Hematopoietic multipotent progenitor cell (in vitro differentiated cells): Measurements from ENCODE around the gene RNF167. TPM values are rescaled to one million over a fixed set of nuclear protein-coding genes. Genes with fewer than 3 reads are reported as not detected.

ENCODE experiments used
- DNase-seq, 3 donors: peaks; one replicate each; pipeline ENCODE4 v3.0.0-alpha.2; 2011 to 2015; ENCODE audit warnings: low read depth in 2 of 3, low spot score in 2 of 3
- total RNA-seq: library from RNA; depleted of rRNA; stranded (reverse); fragments of >200 nt; gene quantifications from one replicate; pipeline ENCODE4 v1.2.3, GENCODE V29; 2012

The RNF167 gene
- total RNA-seq, 1 donor: 27.5 TPM

- no peak for DNase-seq
Observed at GRCh38 chr17:4950075-4950745, 10.1 kb downstream of the RNF167 start.

GRCh38 chr17:4950746-4951204 is 10.7 kb downstream of the RNF167 start, which contains the start of gene ENO3:
TSS of gene ENO3 (plus strand) at chr17:4951119. CDS start at chr17:4951830, 711 bp downstream.
- DNase-seq: no peak

- DNase-seq: no peak
Observed at GRCh38 chr17:4951486-4951885, 11.4 kb downstream of the RNF167 start.

GRCh38 chr17:4953451-4953961 is 13.4 kb downstream of the RNF167 start:
- no peak for DNase-seq

- DNase-seq: no peak
Observed at GRCh38 chr17:4955091-4955490, 15.0 kb downstream of the RNF167 start.

- DNase-seq: peak in 1 of 3 donors; percentile 65
Observed at GRCh38 chr17:4956493-4957061, 16.5 kb downstream of the RNF167 start.

GRCh38 chr17:4958102-4958501 is 18.0 kb downstream of the RNF167 start:
- DNase-seq: no peak

- no peak for DNase-seq
Observed at GRCh38 chr17:4959261-4959965, 19.3 kb downstream of the RNF167 start.

- no peak for DNase-seq
Observed at GRCh38 chr17:4960279-4960922, 20.3 kb downstream of the RNF167 start.

GRCh38 chr17:4965311-4965986 is 25.4 kb downstream of the RNF167 start:
- DNase-seq: no peak

GRCh38 chr17:4966844-4967538 is 26.9 kb downstream of the RNF167 start:
- peak in 2 of 3 donors; percentile 99 to 100 for DNase-seq

GRCh38 chr17:4967539-4968485 is 27.7 kb downstream of the RNF167 start, which contains the start of gene SPAG7:
TSS of gene SPAG7 (minus strand) at chr17:4967817. CDS start at chr17:4967804, 13 bp downstream.
- peak; percentile 95 to 98 (median 97) for DNase-seq

- DNase-seq: no peak
Observed at GRCh38 chr17:4968486-4969046, 28.5 kb downstream of the RNF167 start.

GRCh38 chr17:4969047-4969550 is 29.0 kb downstream of the RNF167 start:
- no peak for DNase-seq

- no peak for DNase-seq
Observed at GRCh38 chr17:4969551-4970173, 29.6 kb downstream of the RNF167 start.

GRCh38 chr17:4970273-4970672 is 30.2 kb downstream of the RNF167 start:
- no peak for DNase-seq

GRCh38 chr17:4971826-4972225 is 31.8 kb downstream of the RNF167 start:
- no peak for DNase-seq

GRCh38 chr17:4972322-4972721 is 32.3 kb downstream of the RNF167 start:
- DNase-seq: no peak
